Measurements from ENCODE around the gene PRR23C. TPM values are rescaled to one million over a fixed set of nuclear protein-coding genes. Genes with fewer than 3 reads are reported as not detected.

Gene PRR23C
- total and polyA plus RNA-seq, 9 of the 15 experiments (the other 6 are each of a cell fraction or from before 2014, with no cell fraction given) = not detected

GRCh38 chr3:139020036-139020867, 24.4 kb downstream of the PRR23C start:
- CTCF ChIA-PET (ENCODE audit: low intra/inter-chr PET ratio) = no interaction called here

More at GRCh38 chr3:139020036-139020867, 24.4 kb downstream of the PRR23C start:
- ATAC-seq (no peak), DNase-seq (ENCODE audit: extremely low read depth in 1 of 4, low spot score in 3 of 4) (no peak), FAIRE-seq (no peak)
- Histone ChIP-seq H3K4me2 (ENCODE audit: insufficient read depth, low read length) (no peak overlapping the region), H3K36me3 (ENCODE audit: control insufficient read depth, insufficient read depth, low read length) (no peaks in the 10 kb centered on the region), H3K27me3 (ENCODE audit: control insufficient read depth in 2 of 2, insufficient read depth in 2 of 2, low read length in 2 of 2) (no peaks in the 10 kb centered on the region), H3K27ac (ENCODE audit: extremely low read depth, low read depth, low read length) (no peak overlapping the region), H3K9me3 (replicated peaks; ENCODE audit: control insufficient read depth, insufficient read depth, low read depth, low read length) (no peaks in the 10 kb centered on the region), H4K20me1 (replicated peaks; ENCODE audit: control insufficient read depth, insufficient read depth, low read length) (no peaks in the 10 kb centered on the region), H2AFZ (ENCODE audit: low read depth, low read length) (no peak overlapping the region), H3K4me1 (replicated peaks in 1 of 2; ENCODE audit: control insufficient read depth in 2 of 2, insufficient read depth in 2 of 2, low read length in 2 of 2) (peaks cover 0 to 2% of the 10 kb centered on the region in 2 experiments; a peak in 1 of 5 replicates), H3K9ac (ENCODE audit: insufficient read depth in 1 of 2, low read depth in 2 of 2, low read length in 2 of 2) (no peak overlapping the region), H3K9me1 (ENCODE audit: control insufficient read depth, insufficient read depth, low read length) (no peaks in the 10 kb centered on the region), H3K4me3 (no peak overlapping the region), H3K79me2 (ENCODE audit: control insufficient read depth, insufficient read depth, low read length) (no peaks in the 10 kb centered on the region)
- POLR2A ChIA-PET = no interaction called here
- WGBS (ENCODE audit: insufficient coverage, low coverage, missing lambda C conversion rate) = 70% methylated on average over 12 of the region's 81 CpGs
- no TSS peak for BruUV-seq (replicated peaks)
- in situ Hi-C loops (cut with MboI) (no loop called here), intact Hi-C loops (cut with micrococcal nuclease) (no loop called here)
- TF ChIP-seq ZNF280B (CRISPR knock-in tag; IDR thresholded peaks at IDR 0.05) (no peak), PCBP1 (IDR thresholded peaks at IDR 0.05; ENCODE audit: low read depth, low read length, poor library complexity, severe bottlenecking) (peak; percentile 23), SRF (CRISPR knock-in tag; IDR thresholded peaks at IDR 0.05) (no peak)
